ENCODE measurements around the gene KCNC1. TPM values are rescaled to one million over a fixed set of nuclear protein-coding genes. Genes with fewer than 3 reads are reported as not detected.

KCNC1 gene
- total RNA-seq, 1 donor from 2014 or later: not detected

DNA sequence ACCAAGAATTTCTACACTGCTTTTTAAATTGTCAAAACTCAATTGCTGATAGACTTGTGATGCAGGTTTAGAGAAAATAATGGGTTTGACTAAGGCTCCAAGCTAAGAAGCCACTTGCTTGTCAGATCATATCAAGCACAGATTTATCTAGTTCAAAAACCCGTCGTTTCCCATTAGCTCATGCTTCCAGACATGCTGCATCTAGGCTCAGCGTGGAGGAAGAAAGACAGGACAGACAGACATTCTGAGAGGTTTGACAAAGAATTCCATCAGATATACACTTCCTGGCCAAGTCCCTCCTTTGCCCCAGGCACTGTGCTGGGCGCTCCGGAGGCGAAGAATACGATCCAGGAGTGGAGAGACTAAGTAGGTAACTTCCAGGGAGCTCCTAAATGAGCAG, 76.8 kb downstream of the KCNC1 start:
- ATAC-seq: no peak
- DNase-seq (ENCODE audit: low spot score): no peak

DNA sequence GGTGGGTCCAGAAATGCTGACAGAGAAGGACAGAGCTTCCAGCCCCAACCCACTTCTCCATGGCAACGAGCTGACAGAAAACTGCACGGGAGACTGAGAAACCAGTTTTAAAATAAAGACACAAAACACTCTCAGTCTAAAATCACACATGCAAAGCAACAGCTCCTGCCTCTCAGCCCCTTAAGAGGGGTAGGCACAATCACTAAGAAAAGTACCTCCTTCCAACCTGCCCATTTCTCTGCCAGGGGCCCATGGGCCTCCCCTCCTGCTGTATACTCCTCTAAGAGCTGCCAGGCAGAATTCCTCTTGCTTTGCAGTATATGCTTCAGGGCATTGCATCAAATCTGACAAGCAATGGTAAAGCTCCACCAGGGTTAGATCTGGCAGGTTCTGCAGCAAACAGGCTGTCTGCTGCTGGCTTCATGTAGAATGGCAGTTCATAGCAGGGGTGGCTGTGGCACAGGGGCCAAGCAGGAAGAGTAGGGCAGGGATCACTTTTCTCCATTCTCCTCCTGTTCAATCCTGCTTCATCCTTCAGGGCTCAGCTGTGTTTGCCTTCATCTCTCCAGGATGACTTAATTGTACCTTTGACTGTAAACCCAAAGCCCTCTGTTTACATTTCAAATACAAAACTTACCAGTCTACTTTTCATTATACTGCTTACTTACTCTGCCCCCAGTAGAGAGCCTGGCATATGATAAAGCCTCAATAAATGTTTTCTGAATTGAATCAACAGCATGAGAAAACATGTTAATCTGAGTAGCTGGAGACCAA, 77.7 kb downstream of the KCNC1 start:
- DNase-seq (ENCODE audit: low spot score): no peak
- ATAC-seq: no peak

DNA sequence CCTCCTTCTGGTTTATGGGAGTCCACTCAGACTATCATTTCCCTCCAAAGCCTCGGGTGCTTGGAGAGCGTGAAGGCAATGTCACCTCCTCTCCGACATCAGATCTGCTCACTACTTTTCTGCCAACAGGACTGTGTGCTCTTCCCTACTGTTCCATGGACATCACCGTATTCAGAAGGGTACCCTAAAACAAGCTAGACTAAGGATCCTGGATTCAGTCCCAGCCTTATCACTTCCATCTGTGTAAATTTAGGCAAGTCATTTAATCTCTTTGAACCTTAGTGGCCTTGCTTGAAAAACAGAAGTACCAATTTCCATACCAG, 78.2 kb downstream of the KCNC1 start:
- ATAC-seq: no peak
- no peak for DNase-seq (ENCODE audit: low spot score)

DNA sequence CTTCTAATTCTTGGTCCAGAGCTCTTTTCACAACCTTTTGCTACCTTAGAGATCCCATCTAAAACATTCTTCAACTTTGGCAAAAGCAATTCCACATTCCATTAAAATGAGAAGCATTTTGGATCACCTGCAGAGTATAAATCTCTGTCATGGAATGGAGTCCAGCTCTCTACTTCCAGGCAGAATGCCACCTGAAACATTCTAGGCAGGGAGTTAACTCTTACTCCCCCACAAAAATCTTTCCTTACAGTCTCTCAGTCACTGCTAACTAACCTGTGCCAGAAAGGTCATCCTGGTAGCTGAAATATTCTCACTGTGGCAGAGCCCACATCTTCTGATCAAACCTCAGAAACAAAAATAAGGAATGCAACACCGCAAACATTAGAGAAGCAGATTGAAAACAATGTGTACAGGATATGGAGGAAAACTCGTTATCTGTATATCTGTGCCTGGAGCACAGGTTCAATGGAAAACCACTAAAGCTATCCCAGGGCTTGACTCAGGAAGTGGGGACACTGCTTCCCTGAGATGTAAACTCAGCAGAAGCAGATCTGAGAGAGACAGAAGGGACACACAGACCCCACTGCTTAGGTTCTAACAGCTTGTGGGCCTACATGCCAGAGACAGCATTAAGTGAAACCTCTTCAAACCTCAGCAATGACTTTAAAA, 78.9 kb downstream of the KCNC1 start:
- DNase-seq (ENCODE audit: low spot score) (no peak), ATAC-seq (no peak)

DNA sequence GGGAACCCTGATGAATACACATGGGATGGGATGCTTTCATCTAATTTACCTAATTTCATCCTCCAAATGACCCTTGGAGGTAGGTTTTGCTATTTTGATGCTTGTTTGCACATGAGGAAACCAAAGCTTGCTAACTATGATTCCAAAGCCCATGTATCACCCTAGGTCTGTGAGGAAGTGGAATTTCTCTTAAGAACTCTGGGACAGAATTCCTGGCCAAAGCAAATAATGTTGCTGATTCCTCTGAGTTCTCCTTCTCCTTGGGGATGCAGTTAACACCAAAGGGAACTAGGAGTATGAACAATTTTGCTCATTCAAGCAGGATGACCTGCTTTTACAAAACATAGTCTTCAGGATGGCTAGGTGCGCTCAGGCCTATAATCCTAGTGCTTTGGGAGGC, 80.0 kb downstream of the KCNC1 start:
- ATAC-seq (no peak), DNase-seq (ENCODE audit: low spot score) (no peak)

DNA sequence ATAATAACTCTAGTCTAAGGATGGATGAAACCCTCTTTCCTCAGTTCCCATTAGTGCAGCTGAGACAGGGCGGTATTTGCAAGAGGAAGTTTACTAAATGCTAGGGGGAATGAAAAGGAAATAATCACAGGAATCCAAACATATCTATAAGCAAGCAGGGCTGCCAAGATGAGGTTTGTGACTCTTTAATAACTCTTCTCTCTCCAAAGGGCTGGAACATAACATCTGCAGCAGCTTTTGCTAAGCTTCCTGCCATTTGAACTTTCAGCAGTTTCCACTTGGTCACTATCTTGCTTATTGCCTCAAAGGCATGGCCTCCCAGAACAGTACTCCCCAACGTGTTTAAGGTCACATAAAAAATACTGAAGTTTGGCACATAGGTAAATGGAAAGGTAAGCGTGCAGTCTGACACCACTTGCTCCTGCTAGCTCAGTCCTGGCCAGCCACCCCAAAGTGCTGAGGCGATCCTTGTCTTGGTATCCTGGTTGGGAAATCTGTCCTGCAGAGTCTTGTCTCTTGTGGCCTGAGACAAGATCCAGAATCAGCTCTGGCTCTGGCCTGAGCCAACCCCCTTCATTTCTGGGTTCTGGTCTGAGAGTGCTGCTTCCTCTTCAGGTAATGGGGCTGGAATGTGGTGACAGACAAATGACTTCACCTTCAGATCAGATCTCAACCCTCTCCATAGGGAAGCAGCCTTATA, 81.8 kb downstream of the KCNC1 start:
- DNase-seq (ENCODE audit: low spot score) (no peak), ATAC-seq (no peak)

DNA sequence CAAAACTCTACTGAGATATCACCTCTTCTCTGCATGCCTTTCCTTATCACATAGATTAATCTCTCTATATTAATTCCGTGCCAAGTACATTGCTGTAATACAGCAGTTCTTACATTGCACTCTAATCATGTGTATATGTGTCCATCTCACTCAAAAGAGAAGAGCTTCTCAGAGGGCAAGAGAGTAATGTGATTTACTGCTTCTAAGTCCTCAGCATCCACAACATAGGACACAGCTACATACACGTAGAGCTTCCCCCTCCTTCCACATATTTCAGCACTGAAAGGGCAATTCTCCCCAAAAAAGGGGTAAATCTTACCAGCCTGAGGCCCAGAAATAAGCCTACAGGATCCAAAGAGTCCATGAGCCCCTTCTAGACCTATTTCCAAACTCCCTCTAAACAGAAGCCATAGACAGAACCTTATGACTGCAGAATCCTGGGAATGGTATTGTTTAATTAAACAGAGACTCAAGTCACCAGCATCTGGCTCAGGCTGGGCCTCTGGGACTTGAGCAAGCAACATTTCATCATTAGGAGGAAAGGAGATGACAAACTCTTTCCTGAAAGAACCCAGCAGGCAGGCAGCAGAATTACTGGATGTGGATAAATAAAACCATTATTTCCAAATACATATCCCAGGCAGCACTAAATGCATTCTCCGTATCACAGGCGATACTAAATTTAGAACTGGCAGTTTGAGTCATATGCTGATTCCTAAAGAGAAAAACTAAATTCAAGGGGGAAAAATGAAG, 87.2 kb downstream of the KCNC1 start:
- ATAC-seq: no peak
- DNase-seq (ENCODE audit: low spot score): no peak

DNA sequence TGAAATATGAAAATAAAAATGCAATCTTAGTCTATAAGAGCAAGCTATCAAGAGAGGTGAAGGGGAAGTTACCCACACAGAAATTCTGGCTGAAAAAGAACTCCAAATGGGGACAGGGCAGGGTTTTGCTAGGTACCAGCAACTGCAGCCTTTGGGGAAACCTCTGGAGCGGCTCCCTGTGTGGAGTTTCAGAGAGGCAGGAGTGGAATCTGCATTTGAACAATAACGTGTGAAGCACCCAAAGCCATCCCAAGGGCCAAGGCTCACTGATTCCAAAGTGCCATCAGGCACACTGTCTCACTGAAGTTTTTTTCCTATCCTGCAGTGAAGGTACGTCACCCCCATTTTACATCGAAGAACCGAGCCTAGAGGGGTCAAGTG, 87.8 kb downstream of the KCNC1 start:
- no peak for ATAC-seq
- no peak for DNase-seq (ENCODE audit: low spot score)

DNA sequence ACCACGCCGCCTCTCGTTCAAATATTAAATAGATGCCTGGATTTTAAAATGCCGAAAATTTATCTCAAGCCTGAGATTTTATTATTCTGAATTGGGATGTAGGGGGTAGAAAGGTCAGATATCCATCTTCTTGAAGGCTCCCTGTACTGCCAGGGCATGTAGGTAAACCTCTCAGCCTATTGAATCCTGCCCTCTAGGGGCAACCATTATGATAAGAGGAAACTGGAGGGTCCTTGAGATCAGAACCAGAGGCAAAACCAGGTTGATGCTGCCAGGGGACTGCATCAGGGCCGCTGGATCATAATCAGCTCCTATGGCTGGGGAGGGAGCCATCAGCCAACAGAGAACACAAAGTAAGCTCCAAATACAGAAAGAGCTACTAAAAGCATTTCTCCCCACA, 92.4 kb downstream of the KCNC1 start:
- no peak for DNase-seq (ENCODE audit: low spot score)
- no peak for ATAC-seq

DNA sequence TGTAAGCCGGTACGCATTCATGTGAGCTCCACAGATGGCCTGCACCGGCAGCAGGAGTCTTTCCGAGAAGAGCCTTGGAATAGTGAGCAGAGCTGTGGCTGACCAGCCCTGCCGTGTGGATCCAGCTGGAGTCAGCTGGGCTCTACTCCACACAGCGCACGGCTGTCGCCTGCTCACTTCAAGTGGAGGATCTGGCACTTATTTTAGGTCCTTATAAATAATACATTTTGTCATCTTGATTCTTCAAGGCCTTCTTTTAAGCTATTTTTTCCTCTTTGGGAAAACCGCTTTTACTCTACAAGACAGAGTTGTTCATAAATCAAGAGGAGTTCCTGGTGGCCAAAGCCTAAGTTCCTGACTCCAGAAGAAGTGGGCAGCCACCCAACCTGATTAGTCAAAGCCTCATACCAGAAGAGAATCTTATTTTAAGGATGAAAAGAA, 93.8 kb downstream of the KCNC1 start:
- ATAC-seq (no peak), DNase-seq (ENCODE audit: low spot score) (no peak)

DNA sequence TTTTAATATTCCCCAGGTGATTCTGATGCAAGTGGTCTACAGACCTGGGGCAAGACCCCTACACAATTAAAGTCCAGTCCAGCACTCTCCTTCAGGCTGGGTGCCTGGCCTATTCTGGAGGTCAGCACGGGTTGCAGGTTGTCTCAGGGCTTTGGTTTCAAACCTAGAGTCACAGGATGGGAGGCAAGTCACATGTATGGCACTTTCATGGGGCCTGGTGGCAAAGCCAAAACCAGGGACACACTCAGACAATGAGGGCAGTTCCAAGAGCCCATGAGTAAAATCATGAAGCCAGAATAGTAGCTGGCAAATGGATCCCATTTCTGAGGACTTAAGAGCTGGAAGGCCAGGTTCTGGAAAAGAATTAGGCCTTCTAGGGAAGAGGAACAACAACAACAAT, 96.6 kb downstream of the KCNC1 start:
- DNase-seq (ENCODE audit: low spot score): no peak
- ATAC-seq: no peak

DNA sequence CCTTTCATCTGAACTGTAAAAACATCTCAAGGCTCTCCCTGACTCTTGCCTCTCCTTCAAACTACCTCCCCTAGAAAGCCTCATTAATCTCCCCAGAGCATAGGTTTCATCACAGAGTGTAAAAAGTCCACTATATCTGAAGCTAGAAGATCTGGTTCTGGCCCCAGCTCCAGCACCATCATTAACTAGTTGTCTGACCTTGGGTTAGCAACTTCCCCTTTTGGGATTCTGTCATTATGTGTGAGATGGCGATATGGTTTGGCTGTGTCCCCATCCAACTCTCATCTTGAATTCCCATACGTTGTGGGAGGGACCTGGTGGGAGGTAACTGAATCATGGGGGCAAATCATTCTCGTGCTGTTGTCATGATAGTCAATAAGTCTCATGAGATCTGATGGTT, 97.3 kb downstream of the KCNC1 start:
- ATAC-seq: no peak
- DNase-seq (ENCODE audit: low spot score): no peak

Other genes starting within 250 kb of the KCNC1 start
- 1.2 TPM for gene USH1C, start 190.4 kb upstream of the KCNC1 start, total RNA-seq
- not detected for gene OTOG, start 187.5 kb upstream of the KCNC1 start, total RNA-seq
- not detected for gene MYOD1, start 15.2 kb upstream of the KCNC1 start, total RNA-seq

Measured in left lobe of liver (tissue), 2 donors.